IPS DF 6.9 (cell line): ENCODE results near the gene ATXN7L3.

Experiments used
- DNase-seq: peaks from one replicate; pipeline ENCODE4 v3.0.0-alpha.2; 2013; ENCODE audit warnings: low read depth, low spot score
- H3K27ac ChIP-seq: one replicate; pipeline ENCODE4 v1.5.1; 2013; ENCODE audit warnings: low read length, control low read depth
- H3K27me3 ChIP-seq: 2 replicates; pipeline ENCODE4 v1.6.1; 2013; ENCODE audit warnings: mild to moderate bottlenecking, low read length; ENCODE audit not compliant: control insufficient read depth, insufficient read depth
- H3K36me3 ChIP-seq: 2 replicates; pipeline ENCODE4 v1.6.1; 2013; ENCODE audit warnings: low read length; ENCODE audit not compliant: control insufficient read depth, insufficient read depth
- H3K4me1 ChIP-seq: 2 replicates; pipeline ENCODE4 v1.6.1; 2013; ENCODE audit warnings: low read length; ENCODE audit not compliant: control insufficient read depth, insufficient read depth
- H3K4me3 ChIP-seq: 2 replicates; pipeline ENCODE4 v1.5.1; 2013; ENCODE audit warnings: mild to moderate bottlenecking, low read length
- H3K9me3 ChIP-seq: 2 replicates; pipeline ENCODE4 v1.6.1; 2013; ENCODE audit warnings: low read length, inconsistent platforms; ENCODE audit not compliant: control insufficient read depth, insufficient read depth
- WGBS: extraction: QIAGEN DNeasy Blood & Tissue Kit; methylation state at CpG from one replicate; pipeline ENCODE4 v1.1.7; 2013; ENCODE audit warnings: mixed read lengths, missing lambda C conversion rate; ENCODE audit not compliant: insufficient read length, insufficient coverage; 5-methylcytosine and 5-hydroxymethylcytosine counted together

The ATXN7L3 gene

GRCh38 chr17:44174427-44174826 lies 25.3 kb downstream of the ATXN7L3 start:
- no CpG with 5 or more reads among the region's 2 CpGs for WGBS
- no peak for DNase-seq

GRCh38 chr17:44171931-44172455 lies 27.7 kb downstream of the ATXN7L3 start:
- no peak overlapping the region for H3K4me3 ChIP-seq
- H3K27me3 ChIP-seq: no peaks in the 10 kb centered on the region
- WGBS: no CpG with 5 or more reads among the region's 17 CpGs
- DNase-seq: no peak
- H3K36me3 ChIP-seq: 0 out of 2 replicates have a peak, but pooled peaks cover 4% of the 10 kb centered on the region
- no peak overlapping the region for H3K27ac ChIP-seq
- no peaks in the 10 kb centered on the region for H3K9me3 ChIP-seq
- peaks cover 8% of the 10 kb centered on the region for H3K4me1 ChIP-seq

More at GRCh38 chr17:44174427-44174826, 25.3 kb downstream of the ATXN7L3 start:
- Histone ChIP-seq H3K36me3 (peaks cover 13% of the 10 kb centered on the region), H3K27ac (no peak overlapping the region), H3K9me3 (no peaks in the 10 kb centered on the region), H3K27me3 (no peaks in the 10 kb centered on the region), H3K4me1 (peaks cover 7% of the 10 kb centered on the region), H3K4me3 (no peak overlapping the region)

GRCh38 chr17:44170499-44171201 lies 29.0 kb downstream of the ATXN7L3 start, which contains the start of gene ASB16:
ASB16 (plus strand) TSS chr17:44170704; CDS start chr17:44170790, 86 bp downstream.
- Histone ChIP-seq H3K4me1 (peaks cover 8% of the 10 kb centered on the region), H3K27ac (no peak within 1 kb of the TSS), H3K9me3 (no peaks in the 10 kb centered on the region), H3K27me3 (no peaks in the 10 kb centered on the region), H3K36me3 (no peaks in the 10 kb centered on the region), H3K4me3 (no peak within 1 kb of the TSS)
- DNase-seq: no peak
- no CpG with 5 or more reads among the region's 21 CpGs for WGBS

- Histone ChIP-seq H3K27ac (no peak overlapping the region), H3K9me3 (no peaks in the 10 kb centered on the region), H3K27me3 (no peaks in the 10 kb centered on the region), H3K4me1 (peaks cover 8% of the 10 kb centered on the region), H3K36me3 (no peaks in the 10 kb centered on the region), H3K4me3 (no peak overlapping the region)
- DNase-seq: no peak
- WGBS: no CpG with 5 or more reads among the region's 5 CpGs
Measured at GRCh38 chr17:44170135-44170498, 29.6 kb downstream of the ATXN7L3 start.

GRCh38 chr17:44167181-44167861 lies 32.4 kb downstream of the ATXN7L3 start:
- Histone ChIP-seq H3K27me3 (no peaks in the 10 kb centered on the region), H3K4me3 (no peak overlapping the region), H3K9me3 (no peaks in the 10 kb centered on the region), H3K27ac (no peak overlapping the region), H3K4me1 (peaks cover 8% of the 10 kb centered on the region), H3K36me3 (peaks cover under 1% of the 10 kb centered on the region; the same call in 1 of the 2 replicates)
- DNase-seq: no peak
- no CpG with 5 or more reads among the region's 7 CpGs for WGBS

- Histone ChIP-seq H3K27ac (no peak overlapping the region), H3K9me3 (no peaks in the 10 kb centered on the region), H3K36me3 (peaks cover 14% of the 10 kb centered on the region; the same call in 1 of the 2 replicates), H3K4me3 (no peak overlapping the region), H3K4me1 (0 out of 2 replicates have a peak, but pooled peaks cover 2% of the 10 kb centered on the region), H3K27me3 (no peaks in the 10 kb centered on the region)
- no peak for DNase-seq
- WGBS: no CpG with 5 or more reads among the region's 1 CpG
Measured at GRCh38 chr17:44164476-44164875, 35.2 kb downstream of the ATXN7L3 start.

- no peaks in the 10 kb centered on the region for H3K27me3 ChIP-seq
- no peak overlapping the region for H3K27ac ChIP-seq
- no peaks in the 10 kb centered on the region for H3K4me1 ChIP-seq
- H3K36me3 ChIP-seq: peaks cover 29% of the 10 kb centered on the region
- no peaks in the 10 kb centered on the region for H3K9me3 ChIP-seq
- no CpG with 5 or more reads among the region's 15 CpGs for WGBS
- H3K4me3 ChIP-seq: no peak overlapping the region
- no peak for DNase-seq
Measured at GRCh38 chr17:44159519-44160210, 40.0 kb downstream of the ATXN7L3 start.

- Histone ChIP-seq H3K4me3 (no peak overlapping the region), H3K9me3 (no peaks in the 10 kb centered on the region), H3K27me3 (no peaks in the 10 kb centered on the region), H3K4me1 (no peaks in the 10 kb centered on the region), H3K27ac (no peak overlapping the region), H3K36me3 (peaks cover 30% of the 10 kb centered on the region)
- WGBS: no CpG with 5 or more reads among the region's 2 CpGs
- DNase-seq: no peak
Measured at GRCh38 chr17:44155488-44155887, 44.2 kb downstream of the ATXN7L3 start.

GRCh38 chr17:44152875-44153274 lies 46.8 kb downstream of the ATXN7L3 start:
- Histone ChIP-seq H3K9me3 (no peaks in the 10 kb centered on the region), H3K36me3 (peaks cover 32% of the 10 kb centered on the region), H3K4me1 (no peaks in the 10 kb centered on the region), H3K27ac (no peak overlapping the region), H3K4me3 (no peak overlapping the region), H3K27me3 (no peaks in the 10 kb centered on the region)
- no CpG with 5 or more reads among the region's 4 CpGs for WGBS
- no peak for DNase-seq

- no peak for DNase-seq
- no peaks in the 10 kb centered on the region for H3K9me3 ChIP-seq
- peaks cover 26% of the 10 kb centered on the region for H3K36me3 ChIP-seq
- no peak overlapping the region for H3K27ac ChIP-seq
- H3K27me3 ChIP-seq: no peaks in the 10 kb centered on the region
- H3K4me3 ChIP-seq: no peak overlapping the region
- no peaks in the 10 kb centered on the region for H3K4me1 ChIP-seq
- no CpG with 5 or more reads among the region's 4 CpGs for WGBS
Measured at GRCh38 chr17:44149750-44150329, 49.8 kb downstream of the ATXN7L3 start.
